NCI-H1092 (cell line): ENCODE data around the gene PID1.
"Not testable (repeated sequence)": the region's sequence is repeated elsewhere in the genome, so short reads cannot be mapped to it uniquely, and the experiment has no call there.

Source experiments
- DNase-seq: peaks from one replicate; lab custom pipeline; 2025; lab: John Stamatoyannopoulos, UW

The PID1 gene

GRCh38 chr2:229212241-229212640, 58.8 kb downstream of the PID1 start:
- DNase-seq = no peak

- DNase-seq = no peak
Measured at GRCh38 chr2:229210641-229211040, 60.4 kb downstream of the PID1 start.

GRCh38 chr2:229206548-229206947, 64.5 kb downstream of the PID1 start:
- peak; percentile 8 for DNase-seq

DNA sequence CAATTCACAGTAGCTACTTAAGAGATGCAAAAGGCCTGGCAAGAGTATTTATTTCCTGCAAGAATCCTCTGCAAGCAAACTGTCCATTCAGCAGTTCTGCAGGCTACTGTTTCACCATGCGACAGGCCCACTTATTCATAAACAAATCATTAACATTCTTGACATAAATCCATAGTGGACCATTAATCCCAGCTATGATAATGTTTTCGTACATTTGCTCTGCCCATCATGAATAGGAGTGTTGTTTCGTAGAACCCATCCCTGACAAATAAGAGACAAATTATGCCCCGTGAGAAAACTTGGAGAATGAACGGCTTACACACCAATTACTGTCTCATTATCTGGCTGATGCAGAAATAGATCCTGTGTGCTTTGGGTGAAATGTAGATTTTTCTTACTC, 65.4 kb downstream of the PID1 start:
- no peak for DNase-seq

- no peak for DNase-seq
Measured at GRCh38 chr2:229202646-229203045, 68.4 kb downstream of the PID1 start.

DNA sequence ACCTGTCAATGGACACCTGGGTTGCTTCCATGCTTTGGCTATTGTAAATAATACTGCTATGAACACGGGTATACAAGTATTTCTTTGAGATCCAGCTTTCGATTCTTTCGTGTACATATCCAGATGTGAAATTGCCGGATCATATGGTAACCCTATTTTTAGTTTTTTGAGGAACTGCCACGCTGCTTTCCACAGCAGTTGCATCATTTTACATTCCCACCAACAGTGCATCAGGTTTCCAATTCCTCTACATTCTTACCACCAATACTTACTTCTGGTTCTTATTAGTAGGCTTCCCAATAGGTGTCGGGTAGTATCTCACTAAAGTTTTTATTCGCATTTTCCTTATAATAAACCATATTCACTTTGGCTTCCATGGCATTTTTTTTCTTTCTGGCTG, 69.6 kb downstream of the PID1 start:
- DNase-seq = no peak

DNA sequence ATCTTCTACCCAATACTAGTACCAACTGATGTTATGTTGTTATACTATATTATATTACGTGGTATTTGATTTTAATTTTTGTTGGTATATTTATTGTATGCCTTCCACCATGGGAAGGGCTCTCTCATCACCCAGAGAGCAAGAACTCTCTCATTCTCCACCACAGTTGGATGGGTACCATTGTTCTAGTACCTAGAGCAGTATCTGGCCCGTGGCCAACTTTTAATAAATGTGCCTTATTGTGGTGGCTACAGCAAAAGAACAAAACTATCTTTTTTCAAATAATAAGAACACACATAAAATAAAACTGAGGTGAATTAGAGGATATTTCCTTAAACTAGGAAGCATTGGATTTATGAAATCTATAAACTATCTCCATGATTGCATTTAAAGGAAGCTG, 71.8 kb downstream of the PID1 start:
- DNase-seq = no peak

DNA sequence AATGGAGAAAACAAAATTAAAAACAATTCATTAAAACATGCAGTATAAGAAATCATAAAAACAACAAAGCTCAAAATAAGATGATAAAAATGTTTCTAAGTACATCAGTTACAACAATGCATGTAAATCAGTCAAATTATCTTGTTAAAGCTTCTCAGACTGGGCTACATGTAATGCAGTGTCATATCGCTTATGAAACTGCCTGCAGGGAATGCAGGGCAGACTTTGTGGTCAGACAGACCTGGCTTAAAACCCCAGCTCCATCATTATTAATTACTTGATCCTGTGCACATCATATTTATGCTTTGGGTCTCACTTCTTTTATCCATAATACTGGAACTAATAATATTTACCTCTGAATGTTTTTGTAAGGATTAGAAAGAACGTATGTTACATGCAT, 74.6 kb downstream of the PID1 start:
- no peak for DNase-seq

GRCh38 chr2:229195346-229195947, 75.6 kb downstream of the PID1 start:
- DNase-seq = no peak

- no peak for DNase-seq
Measured at GRCh38 chr2:229193281-229193680, 77.8 kb downstream of the PID1 start.

GRCh38 chr2:229191413-229191812, 79.7 kb downstream of the PID1 start:
- DNase-seq = no peak

- not testable (repeated sequence) for DNase-seq
Measured at GRCh38 chr2:229187123-229187522, 84.0 kb downstream of the PID1 start.

- no peak for DNase-seq
Measured at GRCh38 chr2:229181641-229182040, 89.4 kb downstream of the PID1 start.

DNA sequence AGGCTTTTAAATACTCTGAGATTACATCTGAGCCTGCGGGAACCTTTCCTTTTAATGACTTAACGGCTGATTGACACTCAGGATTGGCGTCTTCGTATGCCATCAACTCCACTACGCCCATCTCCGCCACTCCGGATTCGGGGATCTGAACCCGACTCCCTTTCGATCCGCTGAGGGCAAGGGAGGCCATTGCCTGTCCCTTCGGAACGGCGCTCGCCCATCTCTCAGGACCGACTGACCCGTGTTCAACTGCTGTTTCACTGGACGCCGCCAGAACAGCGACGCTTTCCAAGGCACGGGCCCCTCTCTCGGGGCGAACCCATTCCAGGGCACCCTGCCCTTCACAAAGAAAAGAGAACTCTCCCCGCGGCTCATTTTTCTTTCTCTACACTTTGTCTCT, 90.4 kb downstream of the PID1 start:
- DNase-seq = no peak

GRCh38 chr2:229179628-229180027, 91.5 kb downstream of the PID1 start:
- no peak for DNase-seq

DNA sequence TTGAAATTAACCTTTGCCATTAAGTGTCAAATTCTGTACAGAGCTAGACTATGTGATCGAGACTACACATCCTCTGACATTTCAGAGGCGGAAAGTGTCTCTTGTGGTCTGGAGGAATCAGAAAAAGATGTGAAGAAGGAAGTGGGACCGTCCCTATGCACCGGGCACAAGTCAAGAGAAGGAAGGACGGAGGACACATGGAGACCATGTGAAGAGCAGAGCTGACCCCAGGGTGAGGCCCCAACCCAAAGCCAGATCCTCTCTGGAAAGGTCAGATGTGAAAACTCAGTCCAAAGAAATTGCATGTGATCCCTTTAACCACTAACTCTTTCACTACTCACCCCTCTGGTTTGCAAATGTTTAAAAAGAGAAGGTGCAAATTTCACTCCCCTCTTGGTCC, 92.4 kb downstream of the PID1 start:
- DNase-seq = no peak

DNA sequence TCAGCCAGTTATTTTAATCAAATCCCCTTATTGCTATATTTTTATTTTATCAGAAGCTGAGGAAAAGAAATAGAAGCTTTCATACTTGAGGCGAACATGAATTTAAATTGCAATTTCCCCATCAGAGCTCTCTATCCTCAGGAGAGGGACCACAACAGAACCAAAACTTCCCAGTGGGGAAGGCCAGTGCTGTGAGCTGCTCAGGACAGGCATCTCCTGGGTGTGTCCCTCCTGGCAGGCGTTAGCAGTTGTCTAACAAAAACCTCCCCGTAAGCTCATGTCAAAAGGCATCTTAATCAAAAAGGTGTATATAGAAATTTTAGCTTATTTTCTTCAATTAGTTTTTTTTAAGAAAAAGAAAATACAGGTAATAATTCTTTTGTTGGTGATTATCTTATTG, 93.0 kb downstream of the PID1 start:
- no peak for DNase-seq

DNA sequence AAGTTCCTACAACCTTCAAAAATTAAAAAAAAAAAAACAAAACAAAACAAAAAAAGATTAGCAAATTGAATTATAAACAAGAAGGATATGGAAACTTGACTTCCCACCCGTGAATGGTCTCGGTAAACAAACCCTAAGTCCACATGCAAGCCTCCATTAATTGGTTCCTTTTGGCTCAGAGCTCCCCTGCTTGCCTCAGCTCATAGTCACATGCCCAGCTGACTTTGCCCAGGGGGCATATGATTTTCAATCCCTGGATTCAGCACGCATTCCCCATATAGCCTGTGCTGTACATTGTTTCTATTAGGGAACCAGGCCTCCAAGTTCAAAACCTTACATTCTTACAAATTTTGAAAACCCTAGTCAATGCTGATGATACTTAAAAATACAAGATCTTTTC, 95.0 kb downstream of the PID1 start:
- DNase-seq = no peak

GRCh38 chr2:229175497-229175863, 95.6 kb downstream of the PID1 start:
- no peak for DNase-seq

GRCh38 chr2:229174794-229175496, 96.1 kb downstream of the PID1 start:
- DNase-seq = no peak

DNA sequence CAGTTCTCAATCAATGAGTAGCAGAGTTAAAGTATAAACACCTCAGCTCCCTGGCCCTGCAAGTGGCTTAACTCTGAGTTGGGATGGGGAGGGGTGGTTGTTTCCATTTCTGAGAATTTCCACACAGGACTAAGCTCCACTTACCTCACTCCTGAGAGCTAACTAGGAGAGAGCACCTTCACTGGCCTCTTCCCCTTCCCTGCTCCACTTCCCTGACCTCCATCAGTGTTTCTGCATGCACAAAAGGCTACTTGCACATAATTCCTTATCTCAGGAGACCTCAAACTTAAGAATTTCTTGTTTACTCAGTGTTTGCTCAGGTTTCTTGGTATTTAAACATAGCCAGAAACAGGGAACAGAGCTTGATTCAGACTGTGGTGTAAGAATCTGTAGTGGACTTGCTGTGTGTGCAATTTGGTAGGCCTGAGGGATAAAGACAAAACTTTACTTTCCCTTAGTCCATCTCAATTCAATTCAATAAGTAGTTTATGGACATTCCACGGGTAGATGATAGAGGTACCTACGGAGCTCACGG, 97.2 kb downstream of the PID1 start:
- no peak for DNase-seq

GRCh38 chr2:229170916-229171315, 100.2 kb downstream of the PID1 start:
- DNase-seq = no peak

DNA sequence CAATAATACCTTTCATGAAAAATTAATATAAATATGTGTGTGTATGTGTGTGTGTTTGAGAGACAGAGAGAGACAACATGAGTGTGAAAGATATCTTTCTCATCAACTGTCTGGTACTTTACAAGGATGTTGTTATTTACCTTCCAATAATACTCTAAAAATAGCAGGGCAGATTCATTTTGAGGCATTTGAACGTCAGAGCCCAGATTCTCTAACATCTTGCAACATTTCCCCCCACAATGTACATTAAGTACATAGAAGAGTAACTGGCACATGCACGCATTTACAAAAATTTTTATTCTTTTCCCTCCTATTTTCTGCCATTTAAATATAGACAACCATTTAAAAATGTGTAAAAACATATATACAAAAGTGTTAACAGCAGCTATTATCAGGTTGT, 100.9 kb downstream of the PID1 start:
- DNase-seq = no peak

GRCh38 chr2:229169751-229170150, 101.3 kb downstream of the PID1 start:
- no peak for DNase-seq
